AG04450 (cell line): ENCODE results near the gene TBC1D10A. TPM values are rescaled to one million over a fixed set of nuclear protein-coding genes. Genes with fewer than 3 reads are reported as not detected.

Experiments
- CTCF ChIA-PET: fragments of 300-600, 350-600 bp; formaldehyde crosslinking; extraction: SDS; loops from one replicate; lab custom pipeline; 2022; ENCODE audit warnings: antibody characterized with exemption, inconsistent platforms; lab: Charles Lee
- POLR2A ChIA-PET: fragments of 350-600 bp; formaldehyde crosslinking; extraction: SDS; loops from one replicate; lab custom pipeline; 2021; ENCODE audit warnings: antibody characterized with exemption, inconsistent platforms; lab: Yijun Ruan, JAX
- DNase-seq: peaks from one replicate; pipeline ENCODE4 v3.0.0-alpha.2; 2011; ENCODE audit warnings: low read depth, low spot score
- H3K27ac ChIP-seq: one replicate; pipeline ENCODE4 v1.5.1; 2012; ENCODE audit warnings: low read depth, low read length, control low read depth
- H3K27me3 ChIP-seq: one replicate; pipeline ENCODE4 v1.6.0; 2012; ENCODE audit warnings: low read length; ENCODE audit not compliant: control insufficient read depth, insufficient read depth
- H3K4me3 ChIP-seq: 2 replicates; pipeline ENCODE4 v1.5.1; 2011; ENCODE audit warnings: mild to moderate bottlenecking, low read depth, low read length, control low read depth
- H3K9me3 ChIP-seq: 2 replicates; pipeline ENCODE4 v1.5.1; 2012; ENCODE audit warnings: low read length; ENCODE audit not compliant: control insufficient read depth, insufficient read depth
- polyA plus RNA-seq: library from polyadenylated mRNA; depleted of rRNA; stranded (reverse); fragments of >200 nt; gene quantifications from 2 replicates; pipeline ENCODE4 v1.2.3, GENCODE V29; 2011
- TF ChIP-seq, protein P1 (sequence below): IDR thresholded peaks from 2 replicates; pipeline ENCODE4 v1.5.1; 2011; ENCODE audit warnings: low read depth, low read length, control low read depth, inconsistent platforms

TBC1D10A gene
- polyA plus RNA-seq, 1 experiment: 14.5 TPM

DNA sequence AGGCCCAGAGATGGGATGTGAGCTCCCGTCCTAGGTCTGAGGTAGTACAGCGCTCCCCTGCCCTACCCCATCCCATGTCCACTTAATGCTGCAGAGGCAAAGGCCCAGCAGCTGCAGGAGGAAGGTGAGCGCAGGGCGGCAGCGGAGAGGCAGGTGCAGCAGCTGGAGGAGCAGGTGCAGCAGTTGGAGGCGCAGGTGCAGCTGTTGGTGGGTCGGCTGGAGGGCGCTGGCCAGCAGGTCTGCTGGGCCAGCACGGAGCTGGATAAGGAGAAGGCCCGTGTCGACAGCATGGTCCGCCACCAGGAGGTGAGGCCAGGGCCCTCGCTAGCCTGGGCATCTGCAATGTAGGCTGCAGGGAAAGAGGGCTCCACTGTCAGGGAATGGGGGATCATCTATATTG lies 45.2 kb upstream of the TBC1D10A start:
- CTCF ChIA-PET: interaction anchor here (0.6 kb wide), 1 partner anchor 13 kb away, joined by 3 read pairs; no protein-coding TSS in a partner anchor
- H3K4me3 ChIP-seq: no peak overlapping the region
- H3K27me3 ChIP-seq: no peaks in the 10 kb centered on the region
- H3K27ac ChIP-seq: no peak overlapping the region
- TF ChIP-seq, protein P1, sequence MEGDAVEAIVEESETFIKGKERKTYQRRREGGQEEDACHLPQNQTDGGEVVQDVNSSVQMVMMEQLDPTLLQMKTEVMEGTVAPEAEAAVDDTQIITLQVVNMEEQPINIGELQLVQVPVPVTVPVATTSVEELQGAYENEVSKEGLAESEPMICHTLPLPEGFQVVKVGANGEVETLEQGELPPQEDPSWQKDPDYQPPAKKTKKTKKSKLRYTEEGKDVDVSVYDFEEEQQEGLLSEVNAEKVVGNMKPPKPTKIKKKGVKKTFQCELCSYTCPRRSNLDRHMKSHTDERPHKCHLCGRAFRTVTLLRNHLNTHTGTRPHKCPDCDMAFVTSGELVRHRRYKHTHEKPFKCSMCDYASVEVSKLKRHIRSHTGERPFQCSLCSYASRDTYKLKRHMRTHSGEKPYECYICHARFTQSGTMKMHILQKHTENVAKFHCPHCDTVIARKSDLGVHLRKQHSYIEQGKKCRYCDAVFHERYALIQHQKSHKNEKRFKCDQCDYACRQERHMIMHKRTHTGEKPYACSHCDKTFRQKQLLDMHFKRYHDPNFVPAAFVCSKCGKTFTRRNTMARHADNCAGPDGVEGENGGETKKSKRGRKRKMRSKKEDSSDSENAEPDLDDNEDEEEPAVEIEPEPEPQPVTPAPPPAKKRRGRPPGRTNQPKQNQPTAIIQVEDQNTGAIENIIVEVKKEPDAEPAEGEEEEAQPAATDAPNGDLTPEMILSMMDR: no peak
- POLR2A ChIA-PET: interaction anchor here (0.6 kb wide), 1 partner anchor 427 kb away, joined by 5 read pairs; no protein-coding TSS in a partner anchor
- no peaks in the 10 kb centered on the region for H3K9me3 ChIP-seq
- no peak for DNase-seq

DNA sequence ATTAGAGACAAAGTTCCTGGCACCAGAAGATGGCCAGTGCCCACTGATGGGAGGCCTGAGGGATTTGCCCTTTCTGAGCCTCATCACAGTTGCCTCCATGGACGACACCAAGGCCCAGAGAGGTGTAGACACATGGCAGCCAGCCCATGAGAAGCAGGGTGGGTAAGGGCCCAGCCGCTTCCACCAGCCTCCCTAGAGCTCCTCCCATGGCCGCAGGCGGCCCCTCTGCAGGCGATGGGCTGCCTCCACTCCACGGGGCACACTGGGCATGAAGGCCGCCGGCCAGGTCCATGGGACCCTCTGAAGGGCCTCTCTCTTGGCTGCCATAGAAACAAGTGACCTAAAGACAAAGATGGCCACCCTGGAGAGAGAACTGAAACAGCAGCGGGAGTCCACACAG lies 44.6 kb upstream of the TBC1D10A start:
- H3K27me3 ChIP-seq: no peaks in the 10 kb centered on the region
- DNase-seq: no peak
- TF ChIP-seq, protein P1: no peak
- ChIA-PET POLR2A (no interaction called here), CTCF (interaction anchor here (0.6 kb wide), 1 partner anchor 12 kb away, joined by 3 read pairs; no protein-coding TSS in a partner anchor)
- no peaks in the 10 kb centered on the region for H3K9me3 ChIP-seq
- H3K27ac ChIP-seq: no peak overlapping the region
- no peak overlapping the region for H3K4me3 ChIP-seq

DNA sequence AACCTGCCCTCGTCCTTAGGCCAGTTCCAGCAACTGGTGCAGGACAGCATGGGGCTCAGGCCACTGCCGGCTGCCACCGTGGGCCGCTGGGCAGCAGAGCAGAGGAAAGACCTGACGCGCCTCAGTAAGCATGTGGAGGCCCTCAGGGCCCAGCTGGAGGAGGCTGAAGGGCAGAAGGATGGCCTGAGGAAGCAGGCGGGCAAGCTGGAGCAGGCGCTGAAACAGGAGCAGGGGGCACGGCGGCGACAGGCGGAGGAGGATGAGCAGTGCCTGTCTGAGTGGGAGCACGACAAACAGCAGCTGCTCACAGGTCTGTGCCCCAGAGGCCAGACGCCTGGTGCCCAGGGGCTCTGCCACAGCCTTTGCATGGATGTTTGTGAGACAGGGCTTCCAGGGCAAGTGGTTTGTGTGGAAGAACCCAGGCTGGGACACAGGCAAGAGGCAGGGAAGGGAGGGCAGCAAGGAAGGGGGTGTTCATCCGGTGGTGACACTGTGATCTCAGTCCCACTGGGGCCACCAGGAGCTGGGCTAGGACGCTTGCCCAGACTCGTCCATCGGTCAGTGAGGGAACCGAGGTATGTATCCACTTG lies 44.0 kb upstream of the TBC1D10A start:
- Histone ChIP-seq H3K27ac (no peak overlapping the region), H3K9me3 (no peaks in the 10 kb centered on the region), H3K4me3 (no peak overlapping the region), H3K27me3 (no peaks in the 10 kb centered on the region)
- CTCF ChIA-PET: interaction anchor here (2.3 kb wide), 1 partner anchor 17 kb away, joined by 9 read pairs; the partner anchor contains the start of gene RNF215
- POLR2A ChIA-PET: no interaction called here
- DNase-seq: no peak
- TF ChIP-seq, protein P1: no peak

DNA sequence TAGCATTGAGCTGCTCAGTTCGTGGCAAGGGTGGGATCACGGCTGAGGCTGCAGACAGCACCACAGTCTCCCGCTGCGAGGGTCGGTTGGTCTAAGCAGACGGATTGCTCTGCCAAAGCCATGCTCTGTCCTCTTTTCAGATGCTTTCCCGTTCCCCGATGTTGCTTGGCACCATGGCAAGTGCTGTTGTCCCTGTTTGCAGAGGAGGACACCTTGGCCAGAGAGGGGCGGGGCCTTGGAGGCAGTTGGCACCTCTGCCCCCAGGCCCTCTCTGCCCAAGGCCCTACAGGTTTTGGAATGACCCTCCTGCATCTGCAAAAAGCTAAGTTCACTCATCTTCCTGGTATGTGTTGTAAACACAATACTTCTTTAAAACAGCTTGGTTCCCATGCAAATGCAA lies 41.7 kb upstream of the TBC1D10A start:
- CTCF ChIA-PET: interaction anchor here (0.9 to 2.3 kb wide), 3 partner anchors 19 to 113 kb away, joined by 3 to 9 read pairs (median 3); partner anchors contain the start of gene RNF215
- no peak overlapping the region for H3K4me3 ChIP-seq
- no peak for DNase-seq
- TF ChIP-seq, protein P1: no peak
- no peak overlapping the region for H3K27ac ChIP-seq
- H3K9me3 ChIP-seq: no peaks in the 10 kb centered on the region
- no peaks in the 10 kb centered on the region for H3K27me3 ChIP-seq
- POLR2A ChIA-PET: interaction anchor here (1.3 kb wide), 1 partner anchor 12 kb away, joined by 8 read pairs; the partner anchor contains the start of genes CCDC157 and SF3A1

DNA sequence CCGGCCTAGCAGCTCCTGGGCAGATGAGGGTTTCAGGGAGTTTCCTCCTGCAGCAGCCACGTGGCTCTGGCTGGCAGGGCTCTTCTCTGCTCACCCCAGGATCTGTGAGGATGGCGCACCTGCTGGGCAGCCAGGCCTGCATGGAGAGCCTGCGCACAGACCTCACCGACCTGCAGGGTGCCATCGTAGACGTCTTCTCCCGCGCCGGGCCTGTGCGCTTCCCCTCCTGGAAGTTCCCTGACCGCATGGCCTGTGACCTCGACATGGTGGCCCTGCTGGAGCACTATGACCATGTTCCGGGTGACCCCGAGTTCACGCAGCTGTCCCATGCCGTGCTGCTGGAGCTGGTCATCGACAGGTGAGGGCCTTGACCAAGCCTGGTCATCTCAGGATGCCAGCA lies 39.1 kb upstream of the TBC1D10A start:
- H3K27me3 ChIP-seq: no peaks in the 10 kb centered on the region
- H3K27ac ChIP-seq: no peak overlapping the region
- no peak overlapping the region for H3K4me3 ChIP-seq
- TF ChIP-seq, protein P1: no peak
- CTCF ChIA-PET: interaction anchor here (1.0 kb wide), 1 partner anchor 103 kb away, joined by 3 read pairs; no protein-coding TSS in a partner anchor
- H3K9me3 ChIP-seq: no peaks in the 10 kb centered on the region
- POLR2A ChIA-PET: interaction anchor here (1.4 kb wide), 1 partner anchor 9 kb away, joined by 4 read pairs; the partner anchor contains the start of genes CCDC157 and SF3A1
- no peak for DNase-seq
